ENCODE measurements around the gene KRTAP10-4. TPM values are rescaled to one million over a fixed set of nuclear protein-coding genes. Genes with fewer than 3 reads are reported as not detected.

The KRTAP10-4 gene
- total RNA-seq, 1 donor from 2014 or later, result not detected

DNA sequence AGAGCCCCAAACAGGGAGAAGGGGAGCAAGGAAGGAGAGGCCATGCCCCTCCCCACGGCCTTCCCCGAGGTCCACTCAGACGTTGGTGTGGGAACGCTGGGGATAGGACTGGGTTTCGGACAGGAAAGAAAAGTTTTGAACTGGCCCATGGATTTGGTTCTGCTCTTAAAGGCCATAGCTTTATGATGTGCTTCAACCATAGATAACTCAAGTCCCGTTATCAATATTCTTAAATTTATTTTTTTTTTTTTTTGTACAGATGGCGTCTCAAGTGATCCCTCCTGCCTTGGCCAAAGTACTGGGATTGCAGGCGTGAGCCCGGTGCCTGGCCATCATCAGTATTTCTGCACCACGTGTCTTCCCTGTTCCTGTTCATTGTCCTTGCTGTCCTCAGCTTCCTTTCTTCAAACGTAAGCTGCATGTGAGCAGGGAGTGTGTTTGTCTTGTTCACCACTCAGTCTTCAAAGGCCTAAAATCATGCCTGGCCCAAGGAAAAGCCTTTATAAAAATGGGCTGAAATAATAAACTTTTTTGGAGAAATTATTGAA, 32.7 kb upstream of the KRTAP10-4 start:
- H3K9me3 ChIP-seq, result peaks cover 0 to 9% of the 10 kb centered on the region in 2 donors
- DNase-seq (ENCODE audit: low spot score in 2 of 2), result no peak
- no peak overlapping the region for H3K4me3 ChIP-seq
- H3K36me3 ChIP-seq, result no peaks in the 10 kb centered on the region
- TF ChIP-seq, protein P1, sequence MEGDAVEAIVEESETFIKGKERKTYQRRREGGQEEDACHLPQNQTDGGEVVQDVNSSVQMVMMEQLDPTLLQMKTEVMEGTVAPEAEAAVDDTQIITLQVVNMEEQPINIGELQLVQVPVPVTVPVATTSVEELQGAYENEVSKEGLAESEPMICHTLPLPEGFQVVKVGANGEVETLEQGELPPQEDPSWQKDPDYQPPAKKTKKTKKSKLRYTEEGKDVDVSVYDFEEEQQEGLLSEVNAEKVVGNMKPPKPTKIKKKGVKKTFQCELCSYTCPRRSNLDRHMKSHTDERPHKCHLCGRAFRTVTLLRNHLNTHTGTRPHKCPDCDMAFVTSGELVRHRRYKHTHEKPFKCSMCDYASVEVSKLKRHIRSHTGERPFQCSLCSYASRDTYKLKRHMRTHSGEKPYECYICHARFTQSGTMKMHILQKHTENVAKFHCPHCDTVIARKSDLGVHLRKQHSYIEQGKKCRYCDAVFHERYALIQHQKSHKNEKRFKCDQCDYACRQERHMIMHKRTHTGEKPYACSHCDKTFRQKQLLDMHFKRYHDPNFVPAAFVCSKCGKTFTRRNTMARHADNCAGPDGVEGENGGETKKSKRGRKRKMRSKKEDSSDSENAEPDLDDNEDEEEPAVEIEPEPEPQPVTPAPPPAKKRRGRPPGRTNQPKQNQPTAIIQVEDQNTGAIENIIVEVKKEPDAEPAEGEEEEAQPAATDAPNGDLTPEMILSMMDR (IDR thresholded peaks at IDR 0.05), result no peak
- H3K27me3 ChIP-seq, result no peaks in the 10 kb centered on the region
- H3K27ac ChIP-seq, result no peak overlapping the region
- intact Hi-C loops (cut with DNase I), result no loop called here
- no peaks in the 10 kb centered on the region for H3K4me1 ChIP-seq

DNA sequence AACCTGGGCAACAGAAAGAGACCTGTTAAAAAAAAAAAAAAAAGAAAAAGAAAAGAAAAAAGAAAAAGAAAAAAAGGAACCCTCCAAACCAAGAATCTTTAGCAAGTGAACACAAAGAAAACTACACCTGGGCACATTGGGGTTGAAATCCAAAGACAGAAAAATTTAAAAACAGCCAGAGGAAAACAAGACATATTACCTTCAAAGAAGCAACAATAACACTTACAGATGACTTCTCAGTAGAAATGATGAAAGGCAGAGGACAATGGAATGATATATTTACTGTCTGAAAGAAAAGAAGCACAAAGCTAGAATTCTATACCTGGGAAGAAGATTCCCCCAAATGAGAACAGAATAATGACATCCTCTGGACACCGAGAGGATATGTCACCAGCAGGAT, 30.8 kb upstream of the KRTAP10-4 start:
- TF ChIP-seq, protein P1 (IDR thresholded peaks at IDR 0.05), result no peak
- Histone ChIP-seq H3K27me3 (no peaks in the 10 kb centered on the region), H3K36me3 (no peaks in the 10 kb centered on the region), H3K4me1 (no peaks in the 10 kb centered on the region), H3K4me3 (no peak overlapping the region), H3K9me3 (peaks cover 3 to 14% of the 10 kb centered on the region in 2 donors), H3K27ac (no peak overlapping the region)
- intact Hi-C loops (cut with DNase I), result no loop called here
- DNase-seq (ENCODE audit: low spot score in 2 of 2), result no peak

DNA sequence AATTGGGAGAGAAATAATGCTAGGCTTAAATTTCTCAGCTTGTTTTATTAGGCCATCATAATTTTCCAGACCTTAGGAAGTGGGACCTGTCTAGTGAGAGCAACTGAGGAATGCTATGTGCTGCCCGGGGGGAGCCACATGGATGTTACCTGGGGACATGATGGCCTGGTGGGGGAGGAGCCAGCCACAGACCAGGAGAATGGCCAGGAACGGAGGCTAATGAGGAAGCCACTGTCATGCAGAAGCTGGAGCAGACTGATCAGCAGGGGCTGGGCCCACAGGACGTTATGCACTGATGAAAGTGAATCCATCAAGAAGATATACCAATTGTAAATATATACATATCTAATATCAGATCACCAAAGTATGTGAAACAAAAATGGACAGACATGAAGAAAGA, 29.0 kb upstream of the KRTAP10-4 start:
- Histone ChIP-seq H3K27ac (no peak overlapping the region), H3K4me1 (no peaks in the 10 kb centered on the region), H3K4me3 (no peak overlapping the region), H3K9me3 (peaks cover 3 to 14% of the 10 kb centered on the region in 2 donors), H3K27me3 (no peaks in the 10 kb centered on the region), H3K36me3 (no peaks in the 10 kb centered on the region)
- DNase-seq (ENCODE audit: low spot score in 2 of 2), result no peak
- TF ChIP-seq, protein P1 (IDR thresholded peaks at IDR 0.05), result no peak
- intact Hi-C loops (cut with DNase I), result no loop called here

DNA sequence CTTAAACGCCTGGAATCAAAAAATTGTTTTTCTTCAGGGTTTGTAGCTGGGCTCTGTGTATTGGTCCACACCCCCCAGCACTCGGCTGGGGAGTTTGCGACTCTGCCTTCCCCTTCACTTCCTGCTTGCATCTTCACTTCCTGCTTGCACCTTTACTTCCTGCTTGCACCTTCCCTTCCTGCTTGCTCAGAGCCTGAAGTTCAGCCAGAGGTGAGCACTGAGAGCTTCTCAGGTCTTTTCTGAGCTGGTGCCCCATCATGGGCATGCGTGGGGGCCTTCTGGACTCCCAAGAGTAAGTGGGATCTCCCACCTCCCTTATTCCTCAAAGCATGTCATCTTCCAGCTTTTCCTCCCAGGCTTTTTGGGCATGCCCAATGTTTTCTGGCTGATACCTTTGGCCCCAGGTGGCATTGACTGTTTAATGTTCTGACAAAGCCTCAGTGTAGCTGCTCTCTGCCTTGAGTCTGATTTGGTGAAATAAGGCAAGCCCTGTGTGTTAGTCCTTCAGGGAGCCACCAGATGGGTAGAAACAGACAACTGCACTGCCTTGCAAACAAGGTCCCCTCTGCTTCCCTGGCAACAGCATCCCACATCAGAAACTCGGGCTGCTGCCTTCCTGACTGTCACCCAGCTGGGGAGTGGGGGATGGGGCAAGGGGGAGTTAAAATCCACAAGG, 25.7 kb upstream of the KRTAP10-4 start:
- Histone ChIP-seq H3K27me3 (no peaks in the 10 kb centered on the region), H3K27ac (no peak overlapping the region), H3K9me3 (peaks cover 3 to 9% of the 10 kb centered on the region in 2 donors), H3K4me1 (no peaks in the 10 kb centered on the region), H3K36me3 (no peaks in the 10 kb centered on the region), H3K4me3 (no peak overlapping the region)
- no peak for DNase-seq (ENCODE audit: low spot score in 2 of 2)
- TF ChIP-seq, protein P1 (IDR thresholded peaks at IDR 0.05), result no peak
- intact Hi-C loops (cut with DNase I), result no loop called here

DNA sequence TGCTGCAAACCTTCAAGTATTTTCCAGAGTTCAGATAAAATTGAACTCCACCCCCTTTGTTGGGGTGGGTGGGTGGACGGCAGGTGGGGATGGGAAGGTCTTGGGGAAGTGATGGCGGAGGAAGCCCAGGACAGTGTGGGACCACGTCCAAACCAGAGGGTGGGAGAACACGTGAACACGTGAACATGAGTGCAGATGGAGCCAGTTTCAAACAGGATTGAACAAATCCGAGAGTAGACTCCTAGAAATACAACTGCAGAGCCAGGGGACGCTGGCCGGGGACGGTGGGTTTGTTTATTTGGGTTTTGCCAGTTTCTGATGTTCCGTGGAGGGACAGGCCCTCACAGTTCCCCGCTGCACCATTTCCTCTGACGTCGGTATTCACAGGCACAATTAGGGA, 25.1 kb upstream of the KRTAP10-4 start:
- Histone ChIP-seq H3K4me3 (no peak overlapping the region), H3K27ac (no peak overlapping the region), H3K4me1 (no peaks in the 10 kb centered on the region), H3K36me3 (no peaks in the 10 kb centered on the region), H3K27me3 (no peaks in the 10 kb centered on the region), H3K9me3 (peaks cover 3 to 6% of the 10 kb centered on the region in 2 donors)
- TF ChIP-seq, protein P1 (IDR thresholded peaks at IDR 0.05), result no peak
- intact Hi-C loops (cut with DNase I), result no loop called here
- DNase-seq (ENCODE audit: low spot score in 2 of 2), result no peak

Measured in ascending aorta (tissue), 2 donors.